Spleen (tissue), 11 donors: ENCODE results near the gene PEX11B. TPM values are rescaled to one million over a fixed set of nuclear protein-coding genes. Genes with fewer than 3 reads are reported as not detected.

Experiments used
- DNase-seq: peaks from one replicate; pipeline ENCODE4 v3.0.0-alpha.2; 2020
- H3K27ac ChIP-seq, 8 donors: fragments of 200-600 bp; sonication (generic) in 7 of 8; 1 replicate in 4 of 8; 2 replicates in 4 of 8; pipeline versions ENCODE4 v1.5.0 to v1.8.0; 2016 to 2021; ENCODE audit warnings: inconsistent platforms in 4 of 8, mild to moderate bottlenecking in 4 of 8, moderate library complexity in 1 of 8
- H3K27me3 ChIP-seq, 7 donors: fragments of 200-600 bp; sonication (generic) in 6 of 7; replicated peaks in 1 of 7; 1 replicate in 4 of 7; 2 replicates in 3 of 7; pipeline versions ENCODE4 v1.5.0 to v1.8.0; 2016 to 2021; ENCODE audit warnings: inconsistent platforms in 3 of 7, mild to moderate bottlenecking in 1 of 7
- H3K36me3 ChIP-seq, 6 donors: fragments of 200-600 bp; sonication (generic) in 5 of 6; 1 replicate in 4 of 6; 2 replicates in 2 of 6; pipeline versions ENCODE4 v1.5.0 to v1.8.0; 2016 to 2021; ENCODE audit warnings: inconsistent platforms in 2 of 6
- H3K4me1 ChIP-seq, 6 donors: fragments of 200-600 bp; sonication (generic) in 5 of 6; 1 replicate in 3 of 6; 2 replicates in 3 of 6; pipeline versions ENCODE4 v1.5.0 to v1.8.0; 2016 to 2021; ENCODE audit warnings: inconsistent platforms in 3 of 6
- H3K4me3 ChIP-seq, 8 donors: fragments of 200-600 bp; sonication (generic) in 7 of 8; 1 replicate in 4 of 8; 2 replicates in 4 of 8; pipeline versions ENCODE4 v1.5.0 to v1.8.0; 2016 to 2021; ENCODE audit warnings: inconsistent platforms in 4 of 8, mild to moderate bottlenecking in 4 of 8, moderate library complexity in 2 of 8
- H3K9me3 ChIP-seq, 8 donors: fragments of 200-600 bp; sonication (generic) in 7 of 8; 1 replicate in 4 of 8; 2 replicates in 4 of 8; pipeline versions ENCODE4 v1.5.0 to v1.8.0; 2016 to 2021; ENCODE audit warnings: inconsistent platforms in 4 of 8
- POLR2A ChIP-seq, 3 donors: fragments of 450-650 bp; IDR thresholded peaks; one replicate each; pipeline ENCODE4 v1.5.1; 2017; ENCODE audit warnings: antibody characterized with exemption in 3 of 3, mild to moderate bottlenecking in 1 of 3
- POLR2AphosphoS5 ChIP-seq, 3 donors: sonication (generic); formaldehyde crosslinking; IDR thresholded peaks; one replicate each; pipeline ENCODE4 v1.5.1; 2017; ENCODE audit warnings: antibody characterized with exemption in 3 of 3
- WGBS, 5 donors: extraction: QIAGEN DNeasy Blood & Tissue Kit in 3 of 5; methylation state at CpG; one replicate each; pipeline versions ENCODE4 v1.1.5 to v1.1.7; 2013 to 2018; 5-methylcytosine and 5-hydroxymethylcytosine counted together
- intact Hi-C: fragments of 100-400 bp; cut with DNase I; formaldehyde crosslinking; loops from one replicate; pipeline ENCODE4 v1.15.0; 2023; ENCODE audit warnings: low total_unique reads
- polyA plus RNA-seq, 3 donors: library from polyadenylated mRNA; stranded (reverse); fragments of 200-250 nt; gene quantifications; one replicate each; pipeline ENCODE4 v1.2.1, GENCODE V29; 2013
- total RNA-seq, 7 donors: library from RNA; depleted of rRNA in 3 of 7; stranded (reverse); fragments of >200 nt in 3 of 7; fragmentation: NEBNext Ultra II Directional in 4 of 7; extraction: Animal tissue kit (Norgen Biotek cat#: 25700) in 4 of 7; gene quantifications; one replicate each; pipeline versions ENCODE4 v1.1.0 to v1.2.1, GENCODE V29; 2016 to 2021
- TF ChIP-seq, protein P1 (sequence below), 11 experiments: fragments of 200-600 bp in 7 of 11; fragments of 450-650 bp in 4 of 11; sonication (generic) in 4 of 11; IDR thresholded peaks in 8 of 11; conservative IDR thresholded peaks in 3 of 11; 1 replicate in 7 of 11; 2 replicates in 4 of 11; pipeline versions ENCODE4 v1.4.0 to v1.8.0; 2016 to 2021; ENCODE audit warnings: antibody characterized with exemption in 11 of 11, inconsistent platforms in 4 of 11, mild to moderate bottlenecking in 1 of 11
- donor health status: healthy with polysubstance abuse.
- donor health status: DM: no; HTN: no; CAD: no; lungs with moderate emphysema.
- donor health status: DM: no; HTN: no; CAD: no.
- donor health status: Bipolar disorder and iron deficiency.
- donor health status: healthy.
- donor health status: DM: no; HTN: no; CAD: no.
- donor health status: DM: yes; HTN: yes; CAD: no.

The PEX11B gene
- total and polyA plus RNA-seq, 10 donors: 20.3 to 35.4 (median 27.4) TPM

GRCh38 chr1:145916745-145917144 lies 1.8 kb downstream of the PEX11B start:
- TF ChIP-seq POLR2A (IDR thresholded peaks at IDR 0.05): no peak
- TF ChIP-seq, protein P1, sequence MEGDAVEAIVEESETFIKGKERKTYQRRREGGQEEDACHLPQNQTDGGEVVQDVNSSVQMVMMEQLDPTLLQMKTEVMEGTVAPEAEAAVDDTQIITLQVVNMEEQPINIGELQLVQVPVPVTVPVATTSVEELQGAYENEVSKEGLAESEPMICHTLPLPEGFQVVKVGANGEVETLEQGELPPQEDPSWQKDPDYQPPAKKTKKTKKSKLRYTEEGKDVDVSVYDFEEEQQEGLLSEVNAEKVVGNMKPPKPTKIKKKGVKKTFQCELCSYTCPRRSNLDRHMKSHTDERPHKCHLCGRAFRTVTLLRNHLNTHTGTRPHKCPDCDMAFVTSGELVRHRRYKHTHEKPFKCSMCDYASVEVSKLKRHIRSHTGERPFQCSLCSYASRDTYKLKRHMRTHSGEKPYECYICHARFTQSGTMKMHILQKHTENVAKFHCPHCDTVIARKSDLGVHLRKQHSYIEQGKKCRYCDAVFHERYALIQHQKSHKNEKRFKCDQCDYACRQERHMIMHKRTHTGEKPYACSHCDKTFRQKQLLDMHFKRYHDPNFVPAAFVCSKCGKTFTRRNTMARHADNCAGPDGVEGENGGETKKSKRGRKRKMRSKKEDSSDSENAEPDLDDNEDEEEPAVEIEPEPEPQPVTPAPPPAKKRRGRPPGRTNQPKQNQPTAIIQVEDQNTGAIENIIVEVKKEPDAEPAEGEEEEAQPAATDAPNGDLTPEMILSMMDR (IDR thresholded peaks at IDR 0.05 in 8 of 11, conservative IDR thresholded peaks at IDR 0.05 in 3 of 11): no peak
- TF ChIP-seq POLR2AphosphoS5 (IDR thresholded peaks at IDR 0.05): no peak
- Histone ChIP-seq H3K27ac (no peak overlapping the region), H3K9me3 (no peaks in the 10 kb centered on the region), H3K27me3 (no peaks in the 10 kb centered on the region), H3K36me3 (peaks cover 0 to 57% (median 33%) of the 10 kb centered on the region in 6 donors), H3K4me1 (peaks cover 10 to 55% (median 31%) of the 10 kb centered on the region in 6 donors), H3K4me3 (no peak overlapping the region)
- no peak for DNase-seq
- intact Hi-C loops: no loop called here
- WGBS, 5 donors: 73 to 92% (median 86%) methylated on average over 5 of the region's 5 CpGs

GRCh38 chr1:145912128-145912641 lies 6.3 kb downstream of the PEX11B start:
- DNase-seq: no peak
- H3K27ac ChIP-seq: no peak overlapping the region
- no peaks in the 10 kb centered on the region for H3K9me3 ChIP-seq
- no peaks in the 10 kb centered on the region for H3K27me3 ChIP-seq
- intact Hi-C loops: no loop called here
- no peak overlapping the region for H3K4me3 ChIP-seq
- H3K36me3 ChIP-seq: peaks cover 0 to 67% (median 44%) of the 10 kb centered on the region in 6 donors
- TF ChIP-seq, protein P1 (IDR thresholded peaks at IDR 0.05 in 8 of 11, conservative IDR thresholded peaks at IDR 0.05 in 3 of 11): no peak
- TF ChIP-seq POLR2A (IDR thresholded peaks at IDR 0.05) (no peak), POLR2AphosphoS5 (IDR thresholded peaks at IDR 0.05) (no peak)
- 68 to 85% (median 78%) methylated on average over 11 of the region's 11 CpGs for WGBS, 5 donors
- peaks cover 0 to 29% (median 15%) of the 10 kb centered on the region in 6 donors for H3K4me1 ChIP-seq

DNA sequence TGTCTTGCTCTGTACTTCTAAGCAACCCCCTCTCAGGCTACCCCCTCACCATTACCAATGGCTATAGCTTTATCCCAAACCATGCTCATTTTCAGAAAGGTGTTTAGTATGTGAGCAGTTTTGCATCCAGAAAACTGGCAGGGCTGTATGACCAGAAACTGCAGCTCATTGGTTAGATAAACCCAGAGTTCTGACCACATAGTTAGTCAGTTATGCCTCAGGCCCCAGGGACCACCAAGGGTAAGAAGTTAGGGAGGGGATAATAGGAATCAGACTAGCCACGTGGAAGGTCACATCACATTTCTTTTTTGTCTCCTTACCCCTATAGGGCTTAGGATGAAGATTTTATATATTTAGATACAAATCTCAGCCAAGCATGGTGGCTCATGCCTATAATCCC lies 9.9 kb downstream of the PEX11B start:
- no peak for DNase-seq
- no peak overlapping the region for H3K4me3 ChIP-seq
- H3K27me3 ChIP-seq: no peaks in the 10 kb centered on the region
- H3K36me3 ChIP-seq: peaks cover 0 to 33% (median 23%) of the 10 kb centered on the region in 6 donors
- TF ChIP-seq POLR2A (IDR thresholded peaks at IDR 0.05) (no peak), POLR2AphosphoS5 (IDR thresholded peaks at IDR 0.05) (no peak)
- TF ChIP-seq, protein P1 (IDR thresholded peaks at IDR 0.05 in 8 of 11, conservative IDR thresholded peaks at IDR 0.05 in 3 of 11): no peak
- no peak overlapping the region for H3K27ac ChIP-seq
- H3K4me1 ChIP-seq: peaks cover 0 to 10% (median 5%) of the 10 kb centered on the region in 6 donors
- intact Hi-C loops: no loop called here
- 65 to 91% (median 88%) methylated on average over 1 of the region's 1 CpG for WGBS, 5 donors
- H3K9me3 ChIP-seq: no peaks in the 10 kb centered on the region

DNA sequence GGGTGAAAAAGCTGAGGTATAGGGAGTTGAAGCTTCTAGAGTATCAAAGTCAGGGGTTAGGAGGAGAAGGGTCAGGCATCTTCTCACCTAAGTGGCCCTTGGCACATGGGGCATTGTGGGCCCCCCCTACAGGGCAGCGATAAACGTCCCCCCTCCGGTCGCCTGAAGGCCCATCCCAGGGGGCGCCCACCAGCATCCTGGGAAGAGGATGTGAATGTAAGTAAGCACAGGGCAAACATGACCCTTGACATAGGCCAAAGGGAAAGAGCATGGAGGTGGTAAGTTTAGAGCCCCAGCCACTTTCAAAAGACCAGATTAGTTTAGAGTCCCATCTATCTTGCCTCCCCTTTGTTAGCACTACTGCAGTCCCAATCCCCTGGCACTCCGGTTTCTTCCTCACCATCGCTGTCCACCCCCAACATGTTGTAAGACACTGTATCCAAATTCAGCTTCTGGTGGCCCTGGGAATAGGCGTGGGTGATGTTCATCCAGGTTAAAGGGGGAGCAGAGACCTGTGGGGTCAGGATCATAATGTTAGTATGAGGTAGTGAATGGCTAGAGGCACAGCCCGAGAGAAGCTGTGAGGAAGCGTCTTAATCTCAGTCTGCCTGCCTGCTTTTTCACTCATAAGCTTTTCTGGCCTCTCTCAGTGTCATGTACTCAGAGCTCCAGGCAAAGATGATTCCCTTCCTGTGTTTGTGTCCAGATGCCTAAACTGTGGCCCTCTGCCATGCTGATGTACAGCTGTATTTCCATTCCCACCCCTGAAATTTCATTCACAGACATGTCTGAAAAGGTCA lies 11.4 kb downstream of the PEX11B start:
- DNase-seq: no peak
- intact Hi-C loops: no loop called here
- TF ChIP-seq, protein P1 (IDR thresholded peaks at IDR 0.05 in 8 of 11, conservative IDR thresholded peaks at IDR 0.05 in 3 of 11): no peak
- TF ChIP-seq POLR2AphosphoS5 (IDR thresholded peaks at IDR 0.05) (no peak), POLR2A (IDR thresholded peaks at IDR 0.05) (no peak)
- H3K27ac ChIP-seq: no peak overlapping the region
- H3K9me3 ChIP-seq: no peaks in the 10 kb centered on the region
- WGBS, 5 donors: 81 to 91% (median 85%) methylated on average over 8 to 10 of the region's 10 CpGs
- H3K27me3 ChIP-seq: no peaks in the 10 kb centered on the region
- no peak overlapping the region for H3K4me3 ChIP-seq
- H3K4me1 ChIP-seq: peaks cover 0 to 10% (median 5%) of the 10 kb centered on the region in 6 donors
- H3K36me3 ChIP-seq: peaks cover 0 to 19% (median 16%) of the 10 kb centered on the region in 6 donors
